ENCODE results near the gene RUNX2. TPM values are rescaled to one million over a fixed set of nuclear protein-coding genes. Genes with fewer than 3 reads are reported as not detected.

Gene RUNX2
- total RNA-seq, 1 donor from 2014 or later: 26.1 TPM

DNA sequence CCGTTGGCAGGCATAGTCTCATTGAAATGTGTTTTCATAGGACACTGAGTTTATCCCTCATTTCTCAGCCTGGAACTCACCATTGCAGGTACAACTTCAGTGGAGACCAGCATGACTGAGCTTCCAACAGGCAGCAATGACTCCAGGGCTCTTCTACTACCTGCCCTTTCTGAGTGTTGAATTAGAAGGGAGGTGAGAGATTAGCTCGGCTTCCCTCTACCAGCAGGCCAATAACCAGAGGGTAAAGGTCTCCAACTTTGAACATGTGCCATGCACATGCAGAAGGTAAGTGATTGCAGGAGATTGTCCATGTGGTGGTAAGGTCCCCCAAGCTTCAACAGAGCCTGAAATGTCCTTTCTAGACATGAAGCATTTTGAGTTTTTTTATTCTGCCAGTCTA lies 283.4 kb downstream of the RUNX2 start:
- Histone ChIP-seq H3K9ac (ENCODE audit: low read length) (no peak overlapping the region), H4K20me1 (ENCODE audit: insufficient read depth, low read length) (no peaks in the 10 kb centered on the region), H3K27me3 (ENCODE audit: insufficient read depth, low read length) (no peaks in the 10 kb centered on the region), H3K79me2 (ENCODE audit: insufficient read depth, low read length) (no peaks in the 10 kb centered on the region), H2AFZ (ENCODE audit: low read depth, low read length) (no peak overlapping the region), H3K4me1 (ENCODE audit: insufficient read depth, low read length) (peaks cover 11% of the 10 kb centered on the region), H3K4me2 (ENCODE audit: low read length) (no peak overlapping the region), H3K4me3 (ENCODE audit: insufficient read depth, low read depth, low read length) (no peak overlapping the region), H3K27ac (ENCODE audit: low read depth, low read length) (no peak overlapping the region), H3K36me3 (ENCODE audit: insufficient read depth, low read length) (no peaks in the 10 kb centered on the region), H3K9me3 (ENCODE audit: insufficient read depth, low read depth, low read length) (no peaks in the 10 kb centered on the region)
- Mint-ChIP-seq H3K27ac (ENCODE audit: unreplicated experiment) (no peak overlapping the region), H3K9me3 (ENCODE audit: unreplicated experiment) (no peaks in the 10 kb centered on the region), H3K4me1 (ENCODE audit: low read depth, unreplicated experiment) (peaks cover 25% of the 10 kb centered on the region), H3K4me3 (ENCODE audit: unreplicated experiment) (no peak overlapping the region), H3K27me3 (ENCODE audit: low read depth, unreplicated experiment) (no peaks in the 10 kb centered on the region), H3K36me3 (ENCODE audit: low read depth, unreplicated experiment) (peaks cover 2% of the 10 kb centered on the region)
- DNase-seq (ENCODE audit: low read depth): no peak
- TF ChIP-seq, protein P1, sequence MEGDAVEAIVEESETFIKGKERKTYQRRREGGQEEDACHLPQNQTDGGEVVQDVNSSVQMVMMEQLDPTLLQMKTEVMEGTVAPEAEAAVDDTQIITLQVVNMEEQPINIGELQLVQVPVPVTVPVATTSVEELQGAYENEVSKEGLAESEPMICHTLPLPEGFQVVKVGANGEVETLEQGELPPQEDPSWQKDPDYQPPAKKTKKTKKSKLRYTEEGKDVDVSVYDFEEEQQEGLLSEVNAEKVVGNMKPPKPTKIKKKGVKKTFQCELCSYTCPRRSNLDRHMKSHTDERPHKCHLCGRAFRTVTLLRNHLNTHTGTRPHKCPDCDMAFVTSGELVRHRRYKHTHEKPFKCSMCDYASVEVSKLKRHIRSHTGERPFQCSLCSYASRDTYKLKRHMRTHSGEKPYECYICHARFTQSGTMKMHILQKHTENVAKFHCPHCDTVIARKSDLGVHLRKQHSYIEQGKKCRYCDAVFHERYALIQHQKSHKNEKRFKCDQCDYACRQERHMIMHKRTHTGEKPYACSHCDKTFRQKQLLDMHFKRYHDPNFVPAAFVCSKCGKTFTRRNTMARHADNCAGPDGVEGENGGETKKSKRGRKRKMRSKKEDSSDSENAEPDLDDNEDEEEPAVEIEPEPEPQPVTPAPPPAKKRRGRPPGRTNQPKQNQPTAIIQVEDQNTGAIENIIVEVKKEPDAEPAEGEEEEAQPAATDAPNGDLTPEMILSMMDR (IDR thresholded peaks at IDR 0.05; ENCODE audit: insufficient read depth, low read depth, low read length): no peak
- no peak for TF ChIP-seq EZH2 (IDR thresholded peaks at IDR 0.05; ENCODE audit: insufficient read depth, low read length)
- no peak for FAIRE-seq

GRCh38 chr6:45613656-45614055 lies 285.5 kb downstream of the RUNX2 start:
- DNase-seq (ENCODE audit: low read depth): no peak
- no peak overlapping the region for H2AFZ ChIP-seq (ENCODE audit: low read depth, low read length)
- H3K4me3 Mint-ChIP-seq (ENCODE audit: unreplicated experiment): no peak overlapping the region
- no peaks in the 10 kb centered on the region for H3K9me3 Mint-ChIP-seq (ENCODE audit: unreplicated experiment)
- no peaks in the 10 kb centered on the region for H3K79me2 ChIP-seq (ENCODE audit: insufficient read depth, low read length)
- H3K27ac ChIP-seq (ENCODE audit: low read depth, low read length): no peak overlapping the region
- peaks cover 13% of the 10 kb centered on the region for H3K4me1 ChIP-seq (ENCODE audit: insufficient read depth, low read length)
- H3K9me3 ChIP-seq (ENCODE audit: insufficient read depth, low read depth, low read length): no peaks in the 10 kb centered on the region
- TF ChIP-seq, protein P1 (IDR thresholded peaks at IDR 0.05; ENCODE audit: insufficient read depth, low read depth, low read length): no peak
- TF ChIP-seq EZH2 (IDR thresholded peaks at IDR 0.05; ENCODE audit: insufficient read depth, low read length): no peak
- no peaks in the 10 kb centered on the region for H3K36me3 ChIP-seq (ENCODE audit: insufficient read depth, low read length)
- H3K9ac ChIP-seq (ENCODE audit: low read length): no peak overlapping the region
- H3K4me3 ChIP-seq (ENCODE audit: insufficient read depth, low read depth, low read length): no peak overlapping the region
- peaks cover 28% of the 10 kb centered on the region for H3K4me1 Mint-ChIP-seq (ENCODE audit: low read depth, unreplicated experiment)
- H3K27me3 Mint-ChIP-seq (ENCODE audit: low read depth, unreplicated experiment): no peaks in the 10 kb centered on the region
- H3K36me3 Mint-ChIP-seq (ENCODE audit: low read depth, unreplicated experiment): peaks cover 2% of the 10 kb centered on the region
- no peaks in the 10 kb centered on the region for H3K27me3 ChIP-seq (ENCODE audit: insufficient read depth, low read length)
- no peak overlapping the region for H3K27ac Mint-ChIP-seq (ENCODE audit: unreplicated experiment)
- no peaks in the 10 kb centered on the region for H4K20me1 ChIP-seq (ENCODE audit: insufficient read depth, low read length)
- no peak overlapping the region for H3K4me2 ChIP-seq (ENCODE audit: low read length)
- no peak for FAIRE-seq

- DNase-seq (ENCODE audit: low read depth): no peak
- Mint-ChIP-seq H3K36me3 (ENCODE audit: low read depth, unreplicated experiment) (no peaks in the 10 kb centered on the region), H3K4me3 (ENCODE audit: unreplicated experiment) (no peak overlapping the region), H3K9me3 (ENCODE audit: unreplicated experiment) (no peaks in the 10 kb centered on the region), H3K4me1 (ENCODE audit: low read depth, unreplicated experiment) (peaks cover 28% of the 10 kb centered on the region), H3K27ac (ENCODE audit: unreplicated experiment) (no peak overlapping the region), H3K27me3 (ENCODE audit: low read depth, unreplicated experiment) (no peaks in the 10 kb centered on the region)
- Histone ChIP-seq H3K4me1 (ENCODE audit: insufficient read depth, low read length) (peaks cover 11% of the 10 kb centered on the region), H3K4me3 (ENCODE audit: insufficient read depth, low read depth, low read length) (no peak overlapping the region), H2AFZ (ENCODE audit: low read depth, low read length) (no peak overlapping the region), H3K9me3 (ENCODE audit: insufficient read depth, low read depth, low read length) (no peaks in the 10 kb centered on the region), H3K4me2 (ENCODE audit: low read length) (no peak overlapping the region), H3K27ac (ENCODE audit: low read depth, low read length) (no peak overlapping the region), H4K20me1 (ENCODE audit: insufficient read depth, low read length) (no peaks in the 10 kb centered on the region), H3K27me3 (ENCODE audit: insufficient read depth, low read length) (no peaks in the 10 kb centered on the region), H3K9ac (ENCODE audit: low read length) (no peak overlapping the region), H3K36me3 (ENCODE audit: insufficient read depth, low read length) (no peaks in the 10 kb centered on the region), H3K79me2 (ENCODE audit: insufficient read depth, low read length) (no peaks in the 10 kb centered on the region)
- FAIRE-seq: no peak
- TF ChIP-seq, protein P1 (IDR thresholded peaks at IDR 0.05; ENCODE audit: insufficient read depth, low read depth, low read length): no peak
- TF ChIP-seq EZH2 (IDR thresholded peaks at IDR 0.05; ENCODE audit: insufficient read depth, low read length): no peak
These were observed 286.6 kb downstream of the RUNX2 start for GRCh38 chr6:45614488-45615285.
